ENCODE data around the gene RNU7-1. TPM values are rescaled to one million over a fixed set of nuclear protein-coding genes. Genes with fewer than 3 reads are reported as not detected.

The RNU7-1 gene
- total RNA-seq, 1 experiment from 2014 or later, result not detected

DNA sequence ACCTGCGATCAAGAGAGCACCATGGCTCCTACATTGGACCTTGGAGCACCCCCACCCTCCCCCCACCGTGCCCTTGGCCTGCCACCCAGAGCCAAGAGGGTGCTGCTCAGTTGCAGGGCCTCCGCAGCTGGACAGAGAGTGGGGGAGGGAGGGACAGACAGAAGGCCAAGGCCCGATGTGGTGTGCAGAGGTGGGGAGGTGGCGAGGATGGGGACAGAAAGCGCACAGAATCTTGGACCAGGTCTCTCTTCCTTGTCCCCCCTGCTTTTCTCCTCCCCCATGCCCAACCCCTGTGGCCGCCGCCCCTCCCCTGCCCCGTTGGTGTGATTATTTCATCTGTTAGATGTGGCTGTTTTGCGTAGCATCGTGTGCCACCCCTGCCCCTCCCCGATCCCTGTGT lies 1.8 kb upstream of the RNU7-1 start:
- ATAC-seq (no peak), DNase-seq (ENCODE audit: low spot score) (no peak)
- CTCF ChIA-PET, result interaction anchor here (1.3 to 5.5 kb wide), 2 partner anchors 16 to 70 kb away, joined by 4 to 53 read pairs; partner anchors contain the start of gene SPSB2
- Mint-ChIP-seq H3K36me3 (peaks cover 15% of the 10 kb centered on the region), H3K9me3 (no peaks in the 10 kb centered on the region), H3K27me3 (ENCODE audit: low read depth) (no peaks in the 10 kb centered on the region), H3K4me1 (peaks cover 48% of the 10 kb centered on the region), H3K4me3 (no peak overlapping the region), H3K27ac (no peak overlapping the region)
- POLR2A ChIA-PET, result interaction anchor here (0.8 to 6.2 kb wide), 4 partner anchors 16 to 28 kb away, joined by 3 to 167 read pairs (median 34); no protein-coding TSS in a partner anchor
- TF ChIP-seq, protein P1, sequence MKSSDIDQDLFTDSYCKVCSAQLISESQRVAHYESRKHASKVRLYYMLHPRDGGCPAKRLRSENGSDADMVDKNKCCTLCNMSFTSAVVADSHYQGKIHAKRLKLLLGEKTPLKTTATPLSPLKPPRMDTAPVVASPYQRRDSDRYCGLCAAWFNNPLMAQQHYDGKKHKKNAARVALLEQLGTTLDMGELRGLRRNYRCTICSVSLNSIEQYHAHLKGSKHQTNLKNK (CRISPR knock-in tag; IDR thresholded peaks at IDR 0.05), result no peak
- TF ChIP-seq RORB (CRISPR knock-in tag; IDR thresholded peaks at IDR 0.05), result no peak
- no peak for TF ChIP-seq ESRRA (CRISPR knock-in tag; IDR thresholded peaks at IDR 0.05; ENCODE audit: borderline replicate concordance)
- TF ChIP-seq, protein P2, sequence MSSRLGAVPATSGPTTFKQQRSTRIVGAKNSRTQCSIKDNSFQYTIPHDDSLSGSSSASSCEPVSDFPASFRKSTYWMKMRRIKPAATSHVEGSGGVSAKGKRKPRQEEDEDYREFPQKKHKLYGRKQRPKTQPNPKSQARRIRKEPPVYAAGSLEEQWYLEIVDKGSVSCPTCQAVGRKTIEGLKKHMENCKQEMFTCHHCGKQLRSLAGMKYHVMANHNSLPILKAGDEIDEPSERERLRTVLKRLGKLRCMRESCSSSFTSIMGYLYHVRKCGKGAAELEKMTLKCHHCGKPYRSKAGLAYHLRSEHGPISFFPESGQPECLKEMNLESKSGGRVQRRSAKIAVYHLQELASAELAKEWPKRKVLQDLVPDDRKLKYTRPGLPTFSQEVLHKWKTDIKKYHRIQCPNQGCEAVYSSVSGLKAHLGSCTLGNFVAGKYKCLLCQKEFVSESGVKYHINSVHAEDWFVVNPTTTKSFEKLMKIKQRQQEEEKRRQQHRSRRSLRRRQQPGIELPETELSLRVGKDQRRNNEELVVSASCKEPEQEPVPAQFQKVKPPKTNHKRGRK (CRISPR knock-in tag; IDR thresholded peaks at IDR 0.05; ENCODE audit: borderline replicate concordance), result no peak
- TF ChIP-seq KAT7 (CRISPR knock-in tag; IDR thresholded peaks at IDR 0.05; ENCODE audit: borderline replicate concordance), result no peak
- TF ChIP-seq, protein P3, sequence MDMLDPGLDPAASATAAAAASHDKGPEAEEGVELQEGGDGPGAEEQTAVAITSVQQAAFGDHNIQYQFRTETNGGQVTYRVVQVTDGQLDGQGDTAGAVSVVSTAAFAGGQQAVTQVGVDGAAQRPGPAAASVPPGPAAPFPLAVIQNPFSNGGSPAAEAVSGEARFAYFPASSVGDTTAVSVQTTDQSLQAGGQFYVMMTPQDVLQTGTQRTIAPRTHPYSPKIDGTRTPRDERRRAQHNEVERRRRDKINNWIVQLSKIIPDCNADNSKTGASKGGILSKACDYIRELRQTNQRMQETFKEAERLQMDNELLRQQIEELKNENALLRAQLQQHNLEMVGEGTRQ (CRISPR knock-in tag; IDR thresholded peaks at IDR 0.05), result no peak
- no peak for TF ChIP-seq NFE2L1 (CRISPR knock-in tag; IDR thresholded peaks at IDR 0.05)
- TF ChIP-seq, protein P4, sequence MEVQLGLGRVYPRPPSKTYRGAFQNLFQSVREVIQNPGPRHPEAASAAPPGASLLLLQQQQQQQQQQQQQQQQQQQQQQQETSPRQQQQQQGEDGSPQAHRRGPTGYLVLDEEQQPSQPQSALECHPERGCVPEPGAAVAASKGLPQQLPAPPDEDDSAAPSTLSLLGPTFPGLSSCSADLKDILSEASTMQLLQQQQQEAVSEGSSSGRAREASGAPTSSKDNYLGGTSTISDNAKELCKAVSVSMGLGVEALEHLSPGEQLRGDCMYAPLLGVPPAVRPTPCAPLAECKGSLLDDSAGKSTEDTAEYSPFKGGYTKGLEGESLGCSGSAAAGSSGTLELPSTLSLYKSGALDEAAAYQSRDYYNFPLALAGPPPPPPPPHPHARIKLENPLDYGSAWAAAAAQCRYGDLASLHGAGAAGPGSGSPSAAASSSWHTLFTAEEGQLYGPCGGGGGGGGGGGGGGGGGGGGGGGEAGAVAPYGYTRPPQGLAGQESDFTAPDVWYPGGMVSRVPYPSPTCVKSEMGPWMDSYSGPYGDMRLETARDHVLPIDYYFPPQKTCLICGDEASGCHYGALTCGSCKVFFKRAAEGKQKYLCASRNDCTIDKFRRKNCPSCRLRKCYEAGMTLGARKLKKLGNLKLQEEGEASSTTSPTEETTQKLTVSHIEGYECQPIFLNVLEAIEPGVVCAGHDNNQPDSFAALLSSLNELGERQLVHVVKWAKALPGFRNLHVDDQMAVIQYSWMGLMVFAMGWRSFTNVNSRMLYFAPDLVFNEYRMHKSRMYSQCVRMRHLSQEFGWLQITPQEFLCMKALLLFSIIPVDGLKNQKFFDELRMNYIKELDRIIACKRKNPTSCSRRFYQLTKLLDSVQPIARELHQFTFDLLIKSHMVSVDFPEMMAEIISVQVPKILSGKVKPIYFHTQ (CRISPR knock-in tag; IDR thresholded peaks at IDR 0.05), result no peak
- TF ChIP-seq, protein P5, sequence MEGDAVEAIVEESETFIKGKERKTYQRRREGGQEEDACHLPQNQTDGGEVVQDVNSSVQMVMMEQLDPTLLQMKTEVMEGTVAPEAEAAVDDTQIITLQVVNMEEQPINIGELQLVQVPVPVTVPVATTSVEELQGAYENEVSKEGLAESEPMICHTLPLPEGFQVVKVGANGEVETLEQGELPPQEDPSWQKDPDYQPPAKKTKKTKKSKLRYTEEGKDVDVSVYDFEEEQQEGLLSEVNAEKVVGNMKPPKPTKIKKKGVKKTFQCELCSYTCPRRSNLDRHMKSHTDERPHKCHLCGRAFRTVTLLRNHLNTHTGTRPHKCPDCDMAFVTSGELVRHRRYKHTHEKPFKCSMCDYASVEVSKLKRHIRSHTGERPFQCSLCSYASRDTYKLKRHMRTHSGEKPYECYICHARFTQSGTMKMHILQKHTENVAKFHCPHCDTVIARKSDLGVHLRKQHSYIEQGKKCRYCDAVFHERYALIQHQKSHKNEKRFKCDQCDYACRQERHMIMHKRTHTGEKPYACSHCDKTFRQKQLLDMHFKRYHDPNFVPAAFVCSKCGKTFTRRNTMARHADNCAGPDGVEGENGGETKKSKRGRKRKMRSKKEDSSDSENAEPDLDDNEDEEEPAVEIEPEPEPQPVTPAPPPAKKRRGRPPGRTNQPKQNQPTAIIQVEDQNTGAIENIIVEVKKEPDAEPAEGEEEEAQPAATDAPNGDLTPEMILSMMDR (IDR thresholded peaks at IDR 0.05), result no peak
- no peak for TF ChIP-seq CBFB (CRISPR knock-in tag; IDR thresholded peaks at IDR 0.05; ENCODE audit: low read depth)
- TF ChIP-seq TEAD4 (CRISPR knock-in tag; IDR thresholded peaks at IDR 0.05), result no peak
- TF ChIP-seq ZNF317 (CRISPR knock-in tag; IDR thresholded peaks at IDR 0.05; ENCODE audit: borderline replicate concordance, low read depth), result no peak
- no peak for TF ChIP-seq ATF1 (CRISPR knock-in tag; IDR thresholded peaks at IDR 0.05)
- TF ChIP-seq, protein P6, sequence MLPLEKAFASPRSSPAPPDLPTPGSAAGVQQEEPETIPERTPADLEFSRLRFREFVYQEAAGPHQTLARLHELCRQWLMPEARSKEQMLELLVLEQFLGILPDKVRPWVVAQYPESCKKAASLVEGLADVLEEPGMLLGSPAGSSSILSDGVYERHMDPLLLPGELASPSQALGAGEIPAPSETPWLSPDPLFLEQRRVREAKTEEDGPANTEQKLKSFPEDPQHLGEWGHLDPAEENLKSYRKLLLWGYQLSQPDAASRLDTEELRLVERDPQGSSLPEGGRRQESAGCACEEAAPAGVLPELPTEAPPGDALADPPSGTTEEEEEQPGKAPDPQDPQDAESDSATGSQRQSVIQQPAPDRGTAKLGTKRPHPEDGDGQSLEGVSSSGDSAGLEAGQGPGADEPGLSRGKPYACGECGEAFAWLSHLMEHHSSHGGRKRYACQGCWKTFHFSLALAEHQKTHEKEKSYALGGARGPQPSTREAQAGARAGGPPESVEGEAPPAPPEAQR (CRISPR knock-in tag; IDR thresholded peaks at IDR 0.05), result no peak
- TF ChIP-seq, protein P7, sequence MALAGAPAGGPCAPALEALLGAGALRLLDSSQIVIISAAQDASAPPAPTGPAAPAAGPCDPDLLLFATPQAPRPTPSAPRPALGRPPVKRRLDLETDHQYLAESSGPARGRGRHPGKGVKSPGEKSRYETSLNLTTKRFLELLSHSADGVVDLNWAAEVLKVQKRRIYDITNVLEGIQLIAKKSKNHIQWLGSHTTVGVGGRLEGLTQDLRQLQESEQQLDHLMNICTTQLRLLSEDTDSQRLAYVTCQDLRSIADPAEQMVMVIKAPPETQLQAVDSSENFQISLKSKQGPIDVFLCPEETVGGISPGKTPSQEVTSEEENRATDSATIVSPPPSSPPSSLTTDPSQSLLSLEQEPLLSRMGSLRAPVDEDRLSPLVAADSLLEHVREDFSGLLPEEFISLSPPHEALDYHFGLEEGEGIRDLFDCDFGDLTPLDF (CRISPR knock-in tag; IDR thresholded peaks at IDR 0.05), result no peak
- TF ChIP-seq JUN (CRISPR knock-in tag; IDR thresholded peaks at IDR 0.05), result no peak
- TF ChIP-seq, protein P8, sequence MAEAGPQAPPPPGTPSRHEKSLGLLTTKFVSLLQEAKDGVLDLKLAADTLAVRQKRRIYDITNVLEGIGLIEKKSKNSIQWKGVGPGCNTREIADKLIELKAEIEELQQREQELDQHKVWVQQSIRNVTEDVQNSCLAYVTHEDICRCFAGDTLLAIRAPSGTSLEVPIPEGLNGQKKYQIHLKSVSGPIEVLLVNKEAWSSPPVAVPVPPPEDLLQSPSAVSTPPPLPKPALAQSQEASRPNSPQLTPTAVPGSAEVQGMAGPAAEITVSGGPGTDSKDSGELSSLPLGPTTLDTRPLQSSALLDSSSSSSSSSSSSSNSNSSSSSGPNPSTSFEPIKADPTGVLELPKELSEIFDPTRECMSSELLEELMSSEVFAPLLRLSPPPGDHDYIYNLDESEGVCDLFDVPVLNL (CRISPR knock-in tag; IDR thresholded peaks at IDR 0.05; ENCODE audit: borderline replicate concordance, low read depth), result no peak
- TF ChIP-seq ZNF121 (CRISPR knock-in tag; IDR thresholded peaks at IDR 0.05), result no peak
- TF ChIP-seq MYBL2 (CRISPR knock-in tag; IDR thresholded peaks at IDR 0.05), result no peak

All from WTC11 (cell line).